Skeletal muscle tissue (tissue), 4 donors: ENCODE measurements around the gene AFP. TPM values are rescaled to one million over a fixed set of nuclear protein-coding genes. Genes with fewer than 3 reads are reported as not detected.

Experiments
- H3K27ac ChIP-seq: one replicate; pipeline ENCODE4 v1.7.0; 2013; ENCODE audit warnings: mild to moderate bottlenecking, low read depth, low read length, inconsistent platforms
- H3K27me3 ChIP-seq, 3 donors: one replicate each; pipeline ENCODE4 v1.7.0; 2013; ENCODE audit warnings: low read length in 3 of 3; ENCODE audit not compliant: control insufficient read depth in 3 of 3, insufficient read depth in 3 of 3
- H3K36me3 ChIP-seq, 3 donors: one replicate each; pipeline ENCODE4 v1.7.0; 2013; ENCODE audit warnings: low read length in 3 of 3; ENCODE audit not compliant: control insufficient read depth in 3 of 3, insufficient read depth in 3 of 3
- H3K4me1 ChIP-seq, 3 donors: one replicate each; pipeline ENCODE4 v1.7.0; 2013; ENCODE audit warnings: low read length in 3 of 3, mild to moderate bottlenecking in 3 of 3; ENCODE audit not compliant: control insufficient read depth in 3 of 3, insufficient read depth in 3 of 3
- H3K4me3 ChIP-seq, 3 donors: one replicate each; pipeline ENCODE4 v1.7.0; 2013; ENCODE audit warnings: low read length in 3 of 3
- H3K9ac ChIP-seq, 3 donors: one replicate each; pipeline ENCODE4 v1.7.0; 2013; ENCODE audit warnings: low read length in 3 of 3, mild to moderate bottlenecking in 3 of 3, moderate library complexity in 2 of 3, low read depth in 1 of 3
- H3K9me3 ChIP-seq, 3 donors: one replicate each; pipeline ENCODE4 v1.7.0; 2013; ENCODE audit warnings: low read length in 3 of 3; ENCODE audit not compliant: control insufficient read depth in 3 of 3
- total RNA-seq: library from RNA; depleted of rRNA; stranded (reverse); fragments of >200 nt; gene quantifications from one replicate; pipeline ENCODE4 v1.2.3, GENCODE V29; 2014
- donor health status: Osteomylitis.

The AFP gene
- total RNA-seq, 1 donor from 2014 or later, result 1.0 TPM

DNA sequence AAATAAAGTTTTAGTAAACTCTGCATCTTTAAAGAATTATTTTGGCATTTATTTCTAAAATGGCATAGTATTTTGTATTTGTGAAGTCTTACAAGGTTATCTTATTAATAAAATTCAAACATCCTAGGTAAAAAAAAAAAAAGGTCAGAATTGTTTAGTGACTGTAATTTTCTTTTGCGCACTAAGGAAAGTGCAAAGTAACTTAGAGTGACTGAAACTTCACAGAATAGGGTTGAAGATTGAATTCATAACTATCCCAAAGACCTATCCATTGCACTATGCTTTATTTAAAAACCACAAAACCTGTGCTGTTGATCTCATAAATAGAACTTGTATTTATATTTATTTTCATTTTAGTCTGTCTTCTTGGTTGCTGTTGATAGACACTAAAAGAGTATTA, 31.6 kb upstream of the AFP start:
- no peak overlapping the region for H3K4me3 ChIP-seq
- H3K27me3 ChIP-seq, result no peaks in the 10 kb centered on the region
- no peak overlapping the region for H3K9ac ChIP-seq
- no peaks in the 10 kb centered on the region for H3K36me3 ChIP-seq
- H3K27ac ChIP-seq, result no peak overlapping the region
- no peaks in the 10 kb centered on the region for H3K9me3 ChIP-seq
- H3K4me1 ChIP-seq, result no peaks in the 10 kb centered on the region

DNA sequence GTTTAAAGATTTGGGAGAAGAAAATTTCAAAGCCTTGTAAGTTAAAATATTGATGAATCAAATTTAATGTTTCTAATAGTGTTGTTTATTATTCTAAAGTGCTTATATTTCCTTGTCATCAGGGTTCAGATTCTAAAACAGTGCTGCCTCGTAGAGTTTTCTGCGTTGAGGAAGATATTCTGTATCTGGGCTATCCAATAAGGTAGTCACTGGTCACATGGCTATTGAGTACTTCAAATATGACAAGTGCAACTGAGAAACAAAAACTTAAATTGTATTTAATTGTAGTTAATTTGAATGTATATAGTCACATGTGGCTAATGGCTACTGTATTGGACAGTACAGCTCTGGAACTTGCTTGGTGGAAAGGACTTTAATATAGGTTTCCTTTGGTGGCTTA, 30.9 kb upstream of the AFP start:
- Histone ChIP-seq H3K27me3 (no peaks in the 10 kb centered on the region), H3K27ac (no peak overlapping the region), H3K36me3 (no peaks in the 10 kb centered on the region), H3K4me1 (no peaks in the 10 kb centered on the region), H3K4me3 (no peak overlapping the region), H3K9ac (no peak overlapping the region), H3K9me3 (no peaks in the 10 kb centered on the region)

DNA sequence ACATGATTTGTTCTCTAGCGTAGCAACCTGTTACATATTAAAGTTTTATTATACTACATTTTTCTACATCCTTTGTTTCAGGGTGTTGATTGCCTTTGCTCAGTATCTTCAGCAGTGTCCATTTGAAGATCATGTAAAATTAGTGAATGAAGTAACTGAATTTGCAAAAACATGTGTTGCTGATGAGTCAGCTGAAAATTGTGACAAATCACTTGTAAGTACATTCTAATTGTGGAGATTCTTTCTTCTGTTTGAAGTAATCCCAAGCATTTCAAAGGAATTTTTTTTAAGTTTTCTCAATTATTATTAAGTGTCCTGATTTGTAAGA, 29.5 kb upstream of the AFP start:
- Histone ChIP-seq H3K4me3 (no peak overlapping the region), H3K27me3 (no peaks in the 10 kb centered on the region), H3K36me3 (no peaks in the 10 kb centered on the region), H3K9ac (no peak overlapping the region), H3K9me3 (no peaks in the 10 kb centered on the region), H3K4me1 (no peaks in the 10 kb centered on the region), H3K27ac (no peak overlapping the region)

DNA sequence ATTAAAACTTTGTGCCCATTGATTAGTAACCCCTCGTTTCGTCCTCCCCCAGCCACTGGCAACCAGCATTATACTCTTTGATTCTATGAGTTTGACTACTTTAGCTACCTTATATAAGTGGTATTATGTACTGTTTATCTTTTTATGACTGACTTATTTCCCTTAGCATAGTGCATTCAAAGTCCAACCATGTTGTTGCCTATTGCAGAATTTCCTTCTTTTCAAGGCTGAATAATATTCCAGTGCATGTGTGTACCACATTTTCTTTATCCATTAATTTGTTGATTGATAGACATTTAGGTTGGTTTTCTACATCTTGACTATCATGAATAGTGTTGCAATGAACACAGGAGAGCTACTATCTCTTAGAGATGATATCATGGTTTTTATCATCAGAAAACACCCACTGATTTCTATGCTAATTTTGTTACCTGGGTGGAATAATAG, 28.8 kb upstream of the AFP start:
- no peaks in the 10 kb centered on the region for H3K27me3 ChIP-seq
- H3K9me3 ChIP-seq, result no peaks in the 10 kb centered on the region
- no peaks in the 10 kb centered on the region for H3K36me3 ChIP-seq
- no peak overlapping the region for H3K9ac ChIP-seq
- no peaks in the 10 kb centered on the region for H3K4me1 ChIP-seq
- H3K4me3 ChIP-seq, result no peak overlapping the region
- no peak overlapping the region for H3K27ac ChIP-seq

DNA sequence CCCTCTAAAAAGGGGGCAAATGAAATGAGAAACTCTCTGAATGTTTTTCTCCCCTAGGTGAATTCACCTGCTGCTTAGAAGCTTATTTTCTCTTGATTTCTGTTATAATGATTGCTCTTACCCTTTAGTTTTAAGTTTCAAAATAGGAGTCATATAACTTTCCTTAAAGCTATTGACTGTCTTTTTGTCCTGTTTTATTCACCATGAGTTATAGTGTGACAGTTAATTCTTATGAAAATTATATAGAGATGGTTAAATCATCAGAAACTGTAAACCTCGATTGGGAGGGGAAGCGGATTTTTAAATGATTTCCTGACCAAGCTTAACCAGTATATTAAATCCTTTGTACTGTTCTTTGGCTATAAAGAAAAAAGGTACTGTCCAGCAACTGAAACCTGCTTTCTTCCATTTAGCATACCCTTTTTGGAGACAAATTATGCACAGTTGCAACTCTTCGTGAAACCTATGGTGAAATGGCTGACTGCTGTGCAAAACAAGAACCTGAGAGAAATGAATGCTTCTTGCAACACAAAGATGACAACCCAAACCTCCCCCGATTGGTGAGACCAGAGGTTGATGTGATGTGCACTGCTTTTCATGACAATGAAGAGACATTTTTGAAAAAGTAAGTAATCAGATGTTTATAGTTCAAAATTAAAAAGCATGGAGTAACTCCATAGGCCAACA, 27.7 kb upstream of the AFP start:
- no peak overlapping the region for H3K27ac ChIP-seq
- H3K36me3 ChIP-seq, result no peaks in the 10 kb centered on the region
- no peak overlapping the region for H3K9ac ChIP-seq
- H3K4me1 ChIP-seq, result no peaks in the 10 kb centered on the region
- H3K9me3 ChIP-seq, result no peaks in the 10 kb centered on the region
- H3K27me3 ChIP-seq, result no peaks in the 10 kb centered on the region
- no peak overlapping the region for H3K4me3 ChIP-seq

DNA sequence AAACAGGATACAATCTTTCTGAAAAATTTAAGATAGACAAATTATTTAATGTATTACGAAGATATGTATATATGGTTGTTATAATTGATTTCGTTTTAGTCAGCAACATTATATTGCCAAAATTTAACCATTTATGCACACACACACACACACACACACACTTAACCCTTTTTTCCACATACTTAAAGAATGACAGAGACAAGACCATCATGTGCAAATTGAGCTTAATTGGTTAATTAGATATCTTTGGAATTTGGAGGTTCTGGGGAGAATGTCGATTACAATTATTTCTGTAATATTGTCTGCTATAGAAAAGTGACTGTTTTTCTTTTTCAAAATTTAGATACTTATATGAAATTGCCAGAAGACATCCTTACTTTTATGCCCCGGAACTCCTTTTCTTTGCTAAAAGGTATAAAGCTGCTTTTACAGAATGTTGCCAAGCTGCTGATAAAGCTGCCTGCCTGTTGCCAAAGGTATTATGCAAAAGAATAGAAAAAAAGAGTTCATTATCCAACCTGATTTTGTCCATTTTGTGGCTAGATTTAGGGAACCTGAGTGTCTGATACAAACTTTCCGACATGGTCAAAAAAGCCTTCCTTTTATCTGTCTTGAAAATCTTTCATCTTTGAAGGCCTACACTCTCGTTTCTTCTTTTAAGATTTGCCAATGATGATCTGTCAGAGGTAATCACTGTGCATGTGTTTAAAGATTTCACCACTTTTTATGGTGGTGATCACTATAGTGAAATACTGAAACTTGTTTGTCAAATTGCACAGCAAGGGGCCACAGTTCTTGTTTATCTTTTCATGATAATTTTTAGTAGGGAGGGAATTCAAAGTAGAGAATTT, 26.8 kb upstream of the AFP start:
- no peaks in the 10 kb centered on the region for H3K27me3 ChIP-seq
- H3K9ac ChIP-seq, result no peak overlapping the region
- H3K4me3 ChIP-seq, result no peak overlapping the region
- H3K4me1 ChIP-seq, result no peaks in the 10 kb centered on the region
- H3K36me3 ChIP-seq, result no peaks in the 10 kb centered on the region
- H3K9me3 ChIP-seq, result no peaks in the 10 kb centered on the region
- H3K27ac ChIP-seq, result no peak overlapping the region

DNA sequence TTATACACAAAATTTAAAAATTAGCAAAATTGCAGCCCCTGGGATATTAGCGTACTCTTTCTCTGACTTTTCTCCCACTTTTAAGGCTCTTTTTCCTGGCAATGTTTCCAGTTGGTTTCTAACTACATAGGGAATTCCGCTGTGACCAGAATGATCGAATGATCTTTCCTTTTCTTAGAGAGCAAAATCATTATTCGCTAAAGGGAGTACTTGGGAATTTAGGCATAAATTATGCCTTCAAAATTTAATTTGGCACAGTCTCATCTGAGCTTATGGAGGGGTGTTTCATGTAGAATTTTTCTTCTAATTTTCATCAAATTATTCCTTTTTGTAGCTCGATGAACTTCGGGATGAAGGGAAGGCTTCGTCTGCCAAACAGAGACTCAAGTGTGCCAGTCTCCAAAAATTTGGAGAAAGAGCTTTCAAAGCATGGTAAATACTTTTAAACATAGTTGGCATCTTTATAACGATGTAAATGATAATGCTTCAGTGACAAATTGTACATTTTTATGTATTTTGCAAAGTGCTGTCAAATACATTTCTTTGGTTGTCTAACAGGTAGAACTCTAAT, 26.0 kb upstream of the AFP start:
- Histone ChIP-seq H3K36me3 (no peaks in the 10 kb centered on the region), H3K27me3 (no peaks in the 10 kb centered on the region), H3K27ac (no peak overlapping the region), H3K4me1 (no peaks in the 10 kb centered on the region), H3K9ac (no peak overlapping the region), H3K9me3 (no peaks in the 10 kb centered on the region), H3K4me3 (no peak overlapping the region)

DNA sequence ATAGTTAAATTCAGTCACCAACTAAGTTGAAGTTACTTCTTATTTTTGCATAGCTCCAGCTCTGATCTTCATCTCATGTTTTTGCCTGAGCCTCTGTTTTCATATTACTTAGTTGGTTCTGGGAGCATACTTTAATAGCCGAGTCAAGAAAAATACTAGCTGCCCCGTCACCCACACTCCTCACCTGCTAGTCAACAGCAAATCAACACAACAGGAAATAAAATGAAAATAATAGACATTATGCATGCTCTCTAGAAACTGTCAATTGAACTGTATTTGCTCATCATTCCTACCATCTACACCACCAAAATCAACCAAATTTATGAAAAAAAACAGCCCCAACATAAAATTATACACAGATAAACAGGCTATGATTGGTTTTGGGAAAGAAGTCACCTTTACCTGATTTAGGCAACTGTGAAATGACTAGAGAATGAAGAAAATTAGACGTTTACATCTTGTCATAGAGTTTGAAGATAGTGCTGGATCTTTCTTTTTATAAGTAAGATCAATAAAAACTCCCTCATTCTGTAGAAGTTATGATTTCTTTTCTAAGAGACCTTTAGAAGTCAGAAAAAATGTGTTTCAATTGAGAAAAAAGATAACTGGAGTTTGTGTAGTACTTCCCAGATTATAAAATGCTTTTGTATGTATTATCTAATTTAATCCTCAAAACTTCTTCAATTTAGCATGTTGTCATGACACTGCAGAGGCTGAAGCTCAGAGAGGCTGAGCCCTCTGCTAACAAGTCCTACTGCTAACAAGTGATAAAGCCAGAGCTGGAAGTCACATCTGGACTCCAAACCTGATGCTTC, 24.9 kb upstream of the AFP start:
- Histone ChIP-seq H3K27ac (no peak overlapping the region), H3K4me3 (no peak overlapping the region), H3K36me3 (no peaks in the 10 kb centered on the region), H3K27me3 (no peaks in the 10 kb centered on the region), H3K4me1 (no peaks in the 10 kb centered on the region), H3K9me3 (no peaks in the 10 kb centered on the region), H3K9ac (no peak overlapping the region)

DNA sequence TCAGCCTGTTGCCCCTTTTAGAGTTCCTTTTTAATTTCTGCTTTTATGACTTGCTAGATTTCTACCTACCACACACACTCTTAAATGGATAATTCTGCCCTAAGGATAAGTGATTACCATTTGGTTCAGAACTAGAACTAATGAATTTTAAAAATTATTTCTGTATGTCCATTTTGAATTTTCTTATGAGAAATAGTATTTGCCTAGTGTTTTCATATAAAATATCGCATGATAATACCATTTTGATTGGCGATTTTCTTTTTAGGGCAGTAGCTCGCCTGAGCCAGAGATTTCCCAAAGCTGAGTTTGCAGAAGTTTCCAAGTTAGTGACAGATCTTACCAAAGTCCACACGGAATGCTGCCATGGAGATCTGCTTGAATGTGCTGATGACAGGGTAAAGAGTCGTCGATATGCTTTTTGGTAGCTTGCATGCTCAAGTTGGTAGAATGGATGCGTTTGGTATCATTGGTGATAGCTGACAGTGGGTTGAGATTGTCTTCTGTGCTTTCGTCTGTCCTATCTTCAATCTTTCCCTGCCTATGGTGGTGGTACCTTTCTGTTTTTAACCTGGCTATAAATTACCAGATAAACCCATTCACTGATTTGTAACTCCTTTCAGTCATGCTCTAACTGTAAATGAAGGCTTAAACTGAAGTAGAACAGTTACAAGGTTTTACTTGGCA, 24.1 kb upstream of the AFP start:
- H3K9me3 ChIP-seq, result no peaks in the 10 kb centered on the region
- H3K27me3 ChIP-seq, result no peaks in the 10 kb centered on the region
- H3K36me3 ChIP-seq, result no peaks in the 10 kb centered on the region
- H3K4me1 ChIP-seq, result no peaks in the 10 kb centered on the region
- H3K27ac ChIP-seq, result no peak overlapping the region
- H3K9ac ChIP-seq, result no peak overlapping the region
- no peak overlapping the region for H3K4me3 ChIP-seq
